Globus pallidus (tissue), 1 donor: ENCODE measurements around the gene TANGO2.

Experiments
- DNase-seq: peaks from one replicate; pipeline ENCODE4 v3.0.0-alpha.2; 2015; ENCODE audit warnings: low spot score

TANGO2 gene

DNA sequence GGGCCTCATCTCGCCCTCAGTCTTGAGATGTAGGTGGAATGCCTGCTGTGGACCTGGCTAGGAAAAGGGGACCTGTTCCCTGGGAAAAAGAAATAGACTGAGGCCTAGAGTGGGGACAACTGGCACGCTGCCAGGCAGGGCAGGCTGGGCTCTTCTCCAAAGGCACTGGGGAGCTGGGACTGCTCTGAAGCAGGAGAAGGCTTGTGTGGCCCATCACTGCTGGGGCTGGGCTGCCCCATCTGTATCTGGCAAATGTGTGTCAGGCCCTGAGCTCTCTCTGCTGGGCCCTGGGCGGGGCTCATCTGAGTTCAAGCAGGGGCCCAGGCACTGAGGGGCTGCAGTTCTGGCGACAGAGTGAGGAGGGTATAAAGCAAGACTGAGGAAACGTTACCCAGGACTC is 37.2 kb upstream of the TANGO2 start:
- no peak for DNase-seq

DNA sequence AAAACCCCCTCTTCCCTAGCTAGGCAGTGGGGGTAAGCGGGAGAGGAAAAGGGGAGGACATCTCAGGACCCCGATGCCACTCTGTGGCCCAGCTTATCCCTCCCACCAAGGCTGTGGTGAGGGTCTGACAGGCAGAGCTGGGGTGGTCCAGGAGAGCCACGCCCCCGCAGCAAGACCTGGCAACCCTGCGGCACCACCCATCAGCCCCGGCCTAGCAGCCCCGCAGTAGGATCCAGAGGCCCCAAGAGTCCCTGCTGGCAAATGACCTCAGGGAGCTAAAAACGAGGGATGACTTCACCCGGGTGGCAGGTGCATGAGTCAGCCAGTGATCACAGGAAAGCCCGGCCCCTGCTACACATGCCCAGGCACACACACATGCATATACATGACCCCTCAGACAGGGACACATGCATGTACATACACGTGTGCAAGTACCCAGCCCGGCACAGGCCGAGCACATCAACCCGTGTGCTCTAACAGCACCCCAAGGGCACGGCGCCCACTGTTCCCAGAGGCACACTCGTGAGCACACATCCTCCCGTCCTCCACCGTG is 36.6 kb upstream of the TANGO2 start:
- no peak for DNase-seq

DNA sequence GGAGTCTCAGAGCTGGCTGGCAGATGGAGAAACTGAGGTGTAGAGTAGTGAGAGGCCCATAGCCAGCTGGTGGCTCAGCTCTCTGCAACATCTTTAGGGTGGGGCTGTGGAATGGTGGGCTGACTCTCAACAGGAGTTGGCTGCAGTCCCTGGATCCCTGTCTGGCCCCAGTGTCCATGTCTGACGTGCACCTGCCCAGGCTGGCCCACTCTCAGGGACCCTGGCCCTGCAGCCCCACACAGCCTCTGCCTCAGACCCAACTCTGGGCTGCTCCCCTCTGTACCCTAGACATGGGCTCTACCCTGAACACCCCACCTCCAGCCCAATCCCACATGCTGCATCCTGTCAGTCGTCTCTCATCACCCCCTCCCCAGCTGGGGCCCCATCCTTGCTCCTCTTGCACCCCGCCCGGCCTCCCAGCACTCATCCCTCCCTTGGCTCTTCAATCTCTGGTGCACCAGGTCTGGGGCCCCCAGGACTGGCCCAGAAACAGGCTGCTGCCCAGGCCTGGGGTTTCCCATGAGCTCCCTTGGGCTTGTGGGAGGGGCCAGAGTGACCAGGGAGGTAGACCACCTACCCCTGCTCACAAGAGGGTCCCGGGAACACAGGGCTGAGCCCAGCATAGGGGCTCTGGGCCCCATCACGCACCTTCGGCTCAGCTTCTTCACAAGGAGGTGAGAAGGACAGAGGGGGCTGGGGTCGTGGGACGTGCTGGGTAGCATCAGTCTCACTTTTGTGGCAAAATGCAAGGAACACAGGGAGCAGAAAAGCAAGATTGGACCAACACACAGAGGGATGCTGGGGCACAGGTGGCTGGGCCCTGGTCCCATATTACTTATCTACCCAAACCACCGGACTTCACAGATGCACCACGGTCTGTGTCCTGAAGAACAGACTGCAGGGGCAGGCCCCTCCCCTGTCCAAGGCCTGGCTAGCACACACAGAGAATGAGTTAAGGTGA is 35.8 kb upstream of the TANGO2 start:
- DNase-seq: no peak

DNA sequence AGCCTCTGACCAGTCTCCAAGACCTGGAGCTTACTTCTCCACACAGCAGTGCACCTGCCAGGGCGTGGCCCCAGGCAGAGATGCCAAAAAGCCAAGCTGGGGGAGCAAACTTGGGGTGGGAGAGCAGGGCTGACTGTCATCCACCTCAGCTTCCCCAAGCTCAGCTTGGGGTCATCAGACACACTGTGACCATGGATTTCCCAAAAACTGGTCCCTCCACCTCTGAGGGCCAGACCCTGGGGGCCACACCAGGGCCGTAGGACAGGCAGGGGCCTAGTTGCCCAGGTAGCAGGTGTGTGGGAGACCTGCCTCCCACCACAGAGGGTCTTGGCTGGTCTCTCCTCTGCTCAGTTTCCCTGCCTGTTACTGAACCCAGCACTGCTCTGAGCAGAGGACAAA is 34.9 kb upstream of the TANGO2 start:
- no peak for DNase-seq

DNA sequence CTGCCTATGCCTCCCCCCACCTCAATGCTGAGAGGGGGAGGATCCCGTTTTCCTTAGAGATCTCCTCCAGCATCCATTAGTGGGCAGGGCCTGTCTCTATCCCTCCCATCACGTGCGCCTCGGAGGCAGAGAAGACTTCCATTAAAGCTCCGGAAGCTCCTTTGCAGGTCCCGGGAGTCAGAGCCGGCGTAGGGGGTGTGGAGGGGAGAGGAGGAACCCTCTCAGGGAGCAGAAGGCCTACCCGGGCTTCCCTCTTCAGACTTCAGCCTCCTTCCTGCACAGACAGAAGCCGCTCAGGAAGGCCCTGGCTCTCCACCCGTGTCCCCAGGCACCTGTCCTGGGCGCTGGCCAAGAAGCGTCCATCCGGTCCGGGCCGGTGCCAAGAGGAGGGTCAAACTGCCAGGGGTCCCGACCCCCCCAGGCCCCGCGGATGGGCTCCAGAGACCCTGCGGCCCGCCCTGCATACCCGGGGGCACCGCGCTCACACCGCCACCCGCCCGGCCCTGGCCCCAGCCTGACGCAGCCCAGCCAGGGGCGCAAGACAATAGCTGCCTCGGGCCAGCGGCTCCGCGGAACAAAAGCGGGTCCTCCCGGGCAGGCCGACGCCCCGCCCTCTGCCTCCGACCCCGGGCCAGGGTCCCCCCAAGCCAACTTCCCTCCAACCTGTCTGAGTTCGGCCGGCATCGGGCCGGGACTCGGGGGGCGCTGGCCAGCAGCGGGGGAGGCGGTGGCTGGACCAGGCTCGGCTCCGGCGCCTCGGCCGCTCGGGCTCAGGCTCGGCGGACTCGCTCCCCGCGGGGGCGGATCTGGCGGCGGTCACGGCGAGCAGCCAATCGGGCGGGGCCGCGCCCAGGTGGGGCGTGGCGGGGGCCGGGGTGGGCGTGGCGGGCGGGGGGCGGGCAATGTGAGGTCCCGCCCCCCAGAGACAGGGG is 34.2 kb upstream of the TANGO2 start:
- DNase-seq: no peak

DNA sequence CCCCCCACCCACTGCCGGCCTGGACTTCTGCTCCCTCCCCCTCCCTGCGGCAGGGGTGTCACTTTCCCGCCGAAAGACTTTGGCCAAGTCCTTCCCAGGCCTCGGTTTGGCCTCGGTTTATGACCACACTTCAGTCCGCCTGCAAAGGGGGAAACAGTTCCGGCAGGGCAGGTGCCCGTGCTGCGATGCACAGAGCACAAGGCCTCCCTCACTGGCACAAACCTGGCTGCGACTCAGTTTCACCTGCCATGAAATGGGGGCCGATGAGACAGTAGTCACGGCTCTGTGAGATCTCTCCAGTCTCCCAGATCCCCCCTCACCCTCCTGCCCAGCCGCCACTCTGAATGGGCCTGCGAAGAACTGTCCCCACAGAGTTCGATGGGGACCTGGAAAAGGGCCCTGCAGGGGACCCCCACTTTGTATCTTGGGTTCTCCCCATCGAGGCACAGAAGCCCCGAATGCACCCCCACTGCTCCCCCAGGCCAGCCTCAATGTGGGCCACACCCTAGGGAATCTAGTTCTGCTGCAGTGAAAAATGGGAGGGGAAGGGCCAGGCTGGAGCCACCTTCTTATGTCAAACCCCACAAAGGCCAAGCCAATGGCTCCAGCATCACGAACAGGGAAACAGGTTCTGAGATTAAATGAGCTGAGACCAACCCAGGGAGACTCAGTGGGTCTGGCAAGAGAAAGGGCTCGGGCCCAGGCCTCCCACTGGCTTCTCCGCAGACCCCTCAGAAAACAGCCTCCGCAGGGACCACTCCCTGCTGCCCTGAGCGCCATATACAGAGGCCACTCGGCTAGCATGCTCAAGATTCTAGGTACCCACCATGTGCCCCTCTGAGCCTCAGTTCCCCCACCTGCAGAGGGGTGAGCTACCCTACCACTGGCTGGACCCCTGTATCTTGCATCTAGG is 33.3 kb upstream of the TANGO2 start:
- DNase-seq: no peak

DNA sequence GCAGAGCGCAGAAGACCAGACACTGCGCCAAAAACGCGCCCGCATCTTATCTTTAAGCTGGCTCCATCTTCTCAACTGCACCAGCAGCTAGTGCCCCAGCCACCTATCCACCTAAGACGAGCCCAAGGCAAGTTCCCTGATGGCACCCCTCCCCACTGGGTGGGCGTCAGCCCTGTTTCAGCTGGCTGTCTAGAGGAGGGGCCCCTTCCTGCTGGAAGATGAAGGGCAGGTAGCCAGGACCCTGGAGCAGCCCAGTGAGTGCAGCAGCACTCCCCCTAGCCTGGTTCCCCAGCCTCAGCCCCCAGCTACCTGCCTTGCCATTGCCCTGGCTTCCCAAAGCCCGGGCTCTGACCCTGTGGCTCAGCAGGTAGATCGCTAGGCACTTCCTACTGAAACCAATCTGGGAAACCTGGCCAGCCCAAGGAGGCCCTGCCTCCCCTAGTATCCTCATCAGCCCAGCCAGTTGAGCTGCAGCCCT is 32.5 kb upstream of the TANGO2 start:
- no peak for DNase-seq

DNA sequence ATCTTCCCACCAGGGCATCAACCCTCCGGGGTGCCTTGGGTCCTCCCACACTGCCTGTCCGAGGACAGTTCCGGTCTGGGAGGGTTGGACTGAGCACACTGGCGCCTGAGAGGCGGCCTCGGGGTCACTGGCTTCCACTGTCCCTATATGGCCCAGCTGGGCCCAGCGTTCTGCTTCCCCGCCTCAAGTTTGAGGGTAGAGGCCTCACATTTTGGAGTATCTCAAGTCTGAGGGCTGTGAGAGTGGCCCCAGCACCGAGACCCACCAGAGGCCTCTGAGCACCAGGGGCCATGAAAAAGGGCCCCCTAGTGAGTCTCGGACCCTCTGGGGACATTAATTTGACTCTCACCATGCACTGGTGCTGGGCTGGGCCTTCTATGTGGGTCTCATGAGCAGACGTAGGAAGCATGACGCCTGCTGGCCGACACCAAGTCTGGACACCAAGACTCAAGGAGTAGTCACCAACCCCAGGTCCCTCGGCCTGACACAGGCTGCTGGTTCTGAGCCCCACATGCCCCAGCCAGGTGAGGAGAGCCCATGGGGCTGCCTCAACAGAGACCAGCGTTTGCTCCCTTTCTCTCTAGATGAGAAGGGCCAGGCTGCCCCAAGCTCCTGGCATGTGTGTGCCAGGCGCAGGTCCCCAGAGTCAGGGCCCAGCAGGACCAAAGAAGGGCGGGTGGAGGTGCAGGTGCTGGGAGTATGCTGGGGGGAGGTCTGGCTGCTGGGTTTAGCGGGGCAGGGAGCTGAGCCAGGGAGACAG is 31.8 kb upstream of the TANGO2 start:
- no peak for DNase-seq

DNA sequence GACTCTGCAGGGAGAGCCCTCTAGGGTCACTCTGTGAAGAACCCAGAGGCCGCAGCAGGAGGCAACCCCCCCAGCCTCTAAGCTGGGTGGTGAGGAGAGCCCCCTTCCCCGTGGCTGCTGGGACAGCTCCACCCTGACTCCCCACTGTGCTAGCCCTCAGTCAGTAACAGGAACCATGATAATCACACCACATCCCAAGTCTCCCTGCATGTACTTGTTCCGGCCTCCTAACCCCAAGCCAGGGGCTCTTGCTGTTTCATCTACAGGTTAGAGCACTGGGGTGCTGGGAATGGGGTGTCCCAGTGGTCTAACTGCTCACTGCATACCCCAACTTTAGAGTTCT is 31.2 kb upstream of the TANGO2 start:
- no peak for DNase-seq

DNA sequence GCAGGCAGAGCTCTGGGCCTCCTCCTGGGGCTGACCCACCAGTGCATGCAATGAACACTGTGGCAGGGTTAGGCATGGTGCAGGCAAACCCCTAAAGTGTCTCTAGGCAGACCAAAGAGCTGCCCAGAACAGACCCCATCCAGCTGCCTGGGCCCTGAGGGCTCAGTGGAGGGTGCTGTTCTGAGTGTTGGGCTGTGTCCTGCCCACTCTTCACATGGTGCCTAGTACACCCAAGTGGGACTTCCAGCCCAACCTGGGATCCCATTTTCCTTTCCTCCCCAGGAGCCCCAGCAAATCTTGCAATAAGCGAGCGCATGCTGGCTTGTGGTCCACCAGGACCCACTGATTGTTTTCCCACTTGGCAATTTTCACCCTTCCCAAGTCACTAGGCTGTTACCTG is 30.7 kb upstream of the TANGO2 start:
- DNase-seq: no peak

DNA sequence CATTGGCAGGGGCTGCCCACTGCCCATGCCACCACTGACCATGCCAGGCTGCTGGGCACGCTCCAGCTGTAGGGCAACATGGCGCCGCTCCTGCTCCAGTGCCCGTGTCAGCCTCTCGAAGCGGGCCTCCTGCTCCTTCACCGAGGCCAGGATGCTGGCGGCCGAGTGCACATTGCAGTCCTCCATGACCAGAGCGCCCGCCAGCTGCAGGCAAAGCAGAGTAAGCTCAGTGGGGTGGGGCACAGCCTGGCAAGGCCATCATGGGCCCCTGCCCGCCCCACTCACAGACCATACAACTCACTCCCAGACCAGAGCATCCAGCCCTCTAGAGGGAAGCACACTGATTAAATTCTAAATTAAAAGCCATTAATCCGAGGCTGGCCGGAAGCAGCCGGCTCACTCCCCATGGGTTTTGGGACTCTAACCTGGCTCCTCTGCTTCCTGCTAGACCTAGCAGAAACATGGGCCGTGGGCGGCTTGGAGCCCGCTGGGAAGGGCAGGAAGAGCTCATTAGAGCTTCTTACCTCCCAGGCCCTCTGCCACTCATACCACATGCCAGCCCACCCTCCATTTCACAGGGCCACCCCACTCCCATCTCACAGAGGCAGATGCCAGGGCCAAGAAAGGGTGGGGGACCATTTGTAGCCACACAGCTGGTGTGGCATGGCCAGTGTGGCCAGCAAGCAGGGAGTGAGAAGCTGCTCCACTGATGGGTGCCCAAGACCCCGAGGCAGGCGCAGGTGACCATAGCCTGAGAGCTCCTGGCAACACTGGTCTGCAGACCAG is 30.1 kb upstream of the TANGO2 start:
- no peak for DNase-seq

DNA sequence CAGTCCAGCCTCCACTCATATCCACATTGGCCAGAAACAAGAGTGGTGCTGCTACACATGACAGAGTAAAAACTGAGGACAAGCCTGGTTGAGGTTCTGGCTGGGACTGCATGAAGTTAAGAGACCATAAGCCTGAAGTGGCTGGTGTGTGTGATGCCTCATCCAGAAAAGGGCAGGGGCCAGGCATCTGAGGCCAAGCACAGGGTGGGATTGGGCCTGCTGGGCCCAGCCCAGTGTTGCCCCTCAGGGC is 29.6 kb upstream of the TANGO2 start:
- no peak for DNase-seq

DNA sequence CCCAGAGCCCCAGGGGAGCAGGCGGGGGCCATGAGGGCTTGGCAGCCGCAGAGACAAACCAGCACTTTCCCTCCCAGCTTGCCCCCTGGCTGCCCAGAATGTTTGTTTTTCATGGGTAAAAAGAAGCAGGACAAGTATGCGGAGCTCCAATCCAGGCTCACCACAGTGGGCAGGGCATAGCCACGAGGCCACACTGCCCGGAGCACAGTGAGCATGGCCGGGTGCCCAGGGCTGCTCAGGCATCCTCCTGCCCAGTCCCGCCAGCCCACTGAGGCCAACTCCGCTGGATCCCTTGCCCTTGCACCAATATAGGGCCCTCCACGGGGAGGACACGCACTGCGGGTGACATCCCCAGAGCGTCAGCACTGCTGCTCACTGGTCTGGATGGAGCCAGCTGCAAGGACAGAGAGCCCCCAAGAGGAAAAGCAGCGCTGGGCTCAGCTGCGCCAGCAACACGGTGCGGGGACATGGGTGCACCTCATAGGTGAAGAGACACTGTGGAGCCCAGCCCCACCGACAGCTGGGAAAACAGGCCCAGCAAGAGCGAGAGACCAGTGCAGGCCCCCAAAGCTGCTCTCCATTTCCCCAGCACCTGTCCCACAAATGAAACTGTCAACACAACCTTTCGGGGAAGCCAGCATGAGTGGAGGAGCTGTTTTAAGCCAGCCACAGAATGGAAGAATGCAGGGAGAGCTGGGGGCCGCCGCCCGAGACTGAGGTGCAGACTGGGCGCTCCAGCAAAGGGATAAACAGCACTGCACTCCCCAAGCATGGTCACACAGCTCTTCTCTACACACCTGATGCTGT is 29.1 kb upstream of the TANGO2 start:
- no peak for DNase-seq

DNA sequence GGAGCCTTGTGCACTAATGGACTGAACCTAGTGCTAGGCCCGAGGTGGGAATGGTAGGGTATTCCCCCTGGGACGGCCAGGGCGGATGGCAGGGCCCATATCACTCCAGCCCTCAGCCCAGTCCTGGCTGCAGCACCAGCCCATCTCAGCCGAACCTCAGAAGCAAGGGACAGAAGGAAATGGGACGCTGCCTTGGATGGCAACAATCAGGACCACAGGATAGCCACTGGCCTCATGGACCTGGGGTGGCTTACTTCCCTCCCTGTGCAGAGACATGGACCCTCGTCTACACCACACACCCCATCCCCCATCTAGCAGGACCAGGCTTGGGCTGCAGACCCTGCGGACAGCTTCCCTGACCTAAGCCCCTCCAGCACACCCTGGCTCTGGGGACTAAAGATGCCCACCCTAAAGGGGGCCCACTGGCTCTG is 28.4 kb upstream of the TANGO2 start:
- no peak for DNase-seq

DNA sequence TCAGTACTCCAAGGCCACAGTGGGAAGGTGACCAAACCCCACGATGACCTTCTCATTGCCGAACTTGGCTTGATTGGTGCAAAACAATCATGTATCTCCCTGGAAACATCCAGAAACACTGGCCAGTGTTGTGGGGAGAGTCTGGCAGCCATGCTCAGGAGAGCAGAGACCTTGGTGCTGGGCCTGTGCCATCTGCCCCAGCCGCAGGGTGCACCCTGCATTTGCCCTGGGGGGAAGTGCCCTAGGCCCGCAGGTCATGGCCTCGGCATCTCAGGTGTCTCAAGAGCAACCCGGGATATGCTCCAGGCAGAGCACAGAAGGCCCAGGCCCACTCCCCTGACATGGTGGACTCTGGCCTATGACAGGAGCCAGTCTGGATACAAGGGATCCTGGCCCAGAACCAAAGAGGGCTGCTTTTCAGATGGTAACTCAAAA is 28.0 kb upstream of the TANGO2 start:
- no peak for DNase-seq

DNA sequence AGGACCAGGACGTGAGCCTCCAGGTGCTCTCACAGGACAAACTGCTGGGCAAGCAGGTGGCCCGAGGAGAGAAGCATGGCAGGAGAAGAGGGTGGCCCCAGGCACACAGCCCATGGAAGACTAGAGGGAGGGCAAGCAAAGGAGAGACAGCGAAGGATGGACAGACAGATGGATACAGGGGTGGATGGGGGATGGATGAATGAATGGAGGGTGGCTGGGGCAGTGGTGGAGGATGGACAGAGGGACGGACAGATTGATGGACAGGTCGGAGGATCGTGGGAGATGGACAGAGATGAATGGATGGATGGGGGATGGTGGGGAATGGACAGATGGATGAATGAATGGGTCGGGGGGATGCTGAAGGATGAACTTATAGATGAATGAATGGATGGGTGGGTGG is 27.0 kb upstream of the TANGO2 start:
- no peak for DNase-seq

DNA sequence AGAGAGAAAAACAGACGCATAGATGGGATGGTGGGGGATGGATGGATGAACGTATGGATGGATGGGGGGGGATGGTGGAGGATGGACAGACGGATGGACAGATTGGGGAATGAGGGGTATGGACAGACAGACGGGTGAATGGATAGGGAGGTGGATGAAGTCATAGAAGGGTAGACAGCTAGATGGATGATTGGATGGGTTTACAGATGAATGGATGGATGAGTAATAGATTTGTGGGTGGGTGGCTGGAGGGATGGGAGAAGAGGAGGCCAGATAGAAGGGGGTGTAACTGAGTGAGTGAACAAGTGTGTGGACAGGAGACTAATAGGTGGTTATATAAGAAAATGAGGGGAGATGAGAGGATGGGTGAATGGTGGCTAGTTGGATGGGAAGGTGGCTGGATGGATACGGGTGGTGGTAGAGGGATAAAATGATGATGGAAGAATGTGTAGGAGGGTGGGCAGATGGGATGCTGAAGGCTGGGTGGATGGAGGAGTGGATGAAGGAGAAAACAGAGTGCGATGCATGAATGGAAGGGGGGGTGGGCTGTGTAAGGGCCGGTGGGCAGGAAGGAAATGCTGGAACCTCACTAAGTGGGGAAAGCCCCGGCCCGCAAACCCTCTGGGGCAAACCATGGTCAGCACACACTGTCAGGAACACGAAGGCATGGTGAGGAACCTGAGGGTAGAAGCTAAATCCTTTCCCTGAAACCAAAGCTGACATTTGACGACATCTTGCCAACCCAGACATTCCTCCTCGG is 25.9 kb upstream of the TANGO2 start:
- no peak for DNase-seq

DNA sequence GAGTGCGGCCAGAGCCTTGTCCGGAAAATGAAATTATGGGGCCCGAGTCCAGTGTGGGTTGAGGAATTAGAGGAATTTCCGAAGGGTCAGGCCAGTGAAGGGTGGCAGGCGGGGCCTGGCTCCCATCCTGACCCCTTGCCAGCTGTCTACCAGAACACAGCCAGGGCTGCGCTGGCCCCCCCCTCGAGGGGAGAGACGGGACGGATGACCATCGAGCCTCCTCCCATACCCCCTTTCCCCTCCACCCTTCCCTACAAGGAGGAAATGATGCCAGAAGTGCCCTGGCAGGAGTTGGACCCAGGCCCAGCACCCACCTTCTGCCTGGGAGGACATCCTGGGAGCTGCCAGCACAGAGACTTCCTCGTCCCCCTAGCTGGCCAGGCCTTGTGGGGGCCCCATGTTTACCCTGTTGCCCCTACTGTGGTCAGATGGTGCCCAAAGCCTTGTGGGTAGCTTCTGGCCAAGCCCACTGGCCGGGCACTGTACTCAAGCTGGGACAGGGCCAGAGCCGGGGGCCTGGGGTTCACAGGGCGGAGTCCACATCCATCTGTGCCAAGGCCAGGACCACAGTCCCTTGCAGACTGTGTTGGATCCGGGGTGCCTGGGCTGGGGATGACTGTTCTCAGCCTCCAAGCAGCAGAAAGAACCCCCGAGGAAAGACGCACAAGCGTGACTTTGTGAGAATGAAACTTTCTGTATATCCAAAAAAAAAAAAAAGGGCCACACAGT is 25.1 kb upstream of the TANGO2 start:
- DNase-seq: no peak
